ENCODE measurements around the gene ADCY9. TPM values are rescaled to one million over a fixed set of nuclear protein-coding genes. Genes with fewer than 3 reads are reported as not detected.
"Not testable (repeated sequence)": the region's sequence is repeated elsewhere in the genome, so short reads cannot be mapped to it uniquely, and the experiment has no call there.

The ADCY9 gene
- total RNA-seq, 1 donor from 2014 or later: 49.6 TPM

GRCh38 chr16:3935921-3936320 lies 180.3 kb downstream of the ADCY9 start:
- no peak overlapping the region for H3K27ac ChIP-seq
- no peak for TF ChIP-seq CTCF (IDR thresholded peaks at IDR 0.05)
- peaks cover 13% of the 10 kb centered on the region for H3K4me1 ChIP-seq
- no peaks in the 10 kb centered on the region for H3K36me3 ChIP-seq
- no peaks in the 10 kb centered on the region for H3K9me3 ChIP-seq
- ATAC-seq (no peak), DNase-seq (peak; percentile 50)
- intact Hi-C loops (cut with DNase I): no loop called here
- no peaks in the 10 kb centered on the region for H3K27me3 ChIP-seq
- H3K4me3 ChIP-seq: no peak overlapping the region

- ATAC-seq: no peak
- peak; percentile 10 for DNase-seq
- Histone ChIP-seq H3K4me3 (no peak overlapping the region), H3K4me1 (peaks cover 13% of the 10 kb centered on the region), H3K9me3 (no peaks in the 10 kb centered on the region), H3K36me3 (no peaks in the 10 kb centered on the region), H3K27ac (no peak overlapping the region), H3K27me3 (no peaks in the 10 kb centered on the region)
- intact Hi-C loops (cut with DNase I): no loop called here
- no peak for TF ChIP-seq CTCF (IDR thresholded peaks at IDR 0.05)
Observed at GRCh38 chr16:3934491-3935181, 181.6 kb downstream of the ADCY9 start.

- ATAC-seq; H3K27me3 ChIP-seq; H3K27ac ChIP-seq; intact Hi-C loops (cut with DNase I); DNase-seq; H3K36me3 ChIP-seq; H3K9me3 ChIP-seq; H3K4me1 ChIP-seq; H3K4me3 ChIP-seq: not testable (repeated sequence)
Observed at GRCh38 chr16:3927147-3927546, 189.1 kb downstream of the ADCY9 start.

- DNase-seq: no peak
- no peak for ATAC-seq
- no peaks in the 10 kb centered on the region for H3K36me3 ChIP-seq
- no peak for TF ChIP-seq CTCF (IDR thresholded peaks at IDR 0.05)
- no peaks in the 10 kb centered on the region for H3K27me3 ChIP-seq
- no peak overlapping the region for H3K4me3 ChIP-seq
- no peaks in the 10 kb centered on the region for H3K9me3 ChIP-seq
- H3K4me1 ChIP-seq: no peaks in the 10 kb centered on the region
- H3K27ac ChIP-seq: no peak overlapping the region
- intact Hi-C loops (cut with DNase I): no loop called here
Observed at GRCh38 chr16:3924763-3925162, 191.5 kb downstream of the ADCY9 start.

GRCh38 chr16:3922241-3922640 lies 194.0 kb downstream of the ADCY9 start:
- no peaks in the 10 kb centered on the region for H3K9me3 ChIP-seq
- intact Hi-C loops (cut with DNase I): no loop called here
- TF ChIP-seq CTCF (IDR thresholded peaks at IDR 0.05): no peak
- no peak overlapping the region for H3K27ac ChIP-seq
- no peaks in the 10 kb centered on the region for H3K4me1 ChIP-seq
- H3K27me3 ChIP-seq: no peaks in the 10 kb centered on the region
- no peaks in the 10 kb centered on the region for H3K36me3 ChIP-seq
- no peak for ATAC-seq
- no peak overlapping the region for H3K4me3 ChIP-seq
- peak; percentile 18 for DNase-seq

- Histone ChIP-seq H3K27ac (no peak overlapping the region), H3K4me1 (no peaks in the 10 kb centered on the region), H3K4me3 (no peak overlapping the region), H3K9me3 (no peaks in the 10 kb centered on the region), H3K36me3 (no peaks in the 10 kb centered on the region), H3K27me3 (no peaks in the 10 kb centered on the region)
- TF ChIP-seq CTCF (IDR thresholded peaks at IDR 0.05): no peak
- intact Hi-C loops (cut with DNase I): no loop called here
- DNase-seq (no peak), ATAC-seq (no peak)
Observed at GRCh38 chr16:3920206-3920605, 196.0 kb downstream of the ADCY9 start.

Data from upper lobe of right lung (tissue), 1 donor.